ENCODE results near the gene CFLAR. TPM values are rescaled to one million over a fixed set of nuclear protein-coding genes. Genes with fewer than 3 reads are reported as not detected.

Gene CFLAR
- total and polyA plus RNA-seq, 9 of the 15 experiments (the other 6 are each of a cell fraction or from before 2014, with no cell fraction given), result 27.5 to 102 (median 54.0) TPM

GRCh38 chr2:201071479-201072200 is 44.3 kb upstream of the CFLAR start, which contains the start of the genes HYCC2 and NDUFB3 (continued):
- TF ChIP-seq TSHZ1 (CRISPR knock-in tag; IDR thresholded peaks at IDR 0.05), result no peak
- no peak for TF ChIP-seq THRAP3 (IDR thresholded peaks at IDR 0.05; ENCODE audit: borderline replicate concordance)
- no peak for TF ChIP-seq ZNF282 (CRISPR knock-in tag; IDR thresholded peaks at IDR 0.05)
- TF ChIP-seq UBTF (IDR thresholded peaks at IDR 0.05; ENCODE audit: borderline replicate concordance in 1 of 2, low read depth in 2 of 2, low read length in 2 of 2), result peak; percentile 32 to 77; a peak in 1 of 4 replicates
- no peak for TF ChIP-seq SNIP1 (IDR thresholded peaks at IDR 0.05; ENCODE audit: low read depth)
- peak; percentile 84 for TF ChIP-seq SUPT5H (IDR thresholded peaks at IDR 0.05)
- no peak for TF ChIP-seq MAFG (tag; conservative IDR thresholded peaks at IDR 0.05)
- no peak for TF ChIP-seq ZNF696 (CRISPR knock-in tag; conservative IDR thresholded peaks at IDR 0.05)
- TF ChIP-seq ZNF277 (CRISPR knock-in tag; IDR thresholded peaks at IDR 0.05; ENCODE audit: borderline replicate concordance), result no peak
- TF ChIP-seq, protein P1, sequence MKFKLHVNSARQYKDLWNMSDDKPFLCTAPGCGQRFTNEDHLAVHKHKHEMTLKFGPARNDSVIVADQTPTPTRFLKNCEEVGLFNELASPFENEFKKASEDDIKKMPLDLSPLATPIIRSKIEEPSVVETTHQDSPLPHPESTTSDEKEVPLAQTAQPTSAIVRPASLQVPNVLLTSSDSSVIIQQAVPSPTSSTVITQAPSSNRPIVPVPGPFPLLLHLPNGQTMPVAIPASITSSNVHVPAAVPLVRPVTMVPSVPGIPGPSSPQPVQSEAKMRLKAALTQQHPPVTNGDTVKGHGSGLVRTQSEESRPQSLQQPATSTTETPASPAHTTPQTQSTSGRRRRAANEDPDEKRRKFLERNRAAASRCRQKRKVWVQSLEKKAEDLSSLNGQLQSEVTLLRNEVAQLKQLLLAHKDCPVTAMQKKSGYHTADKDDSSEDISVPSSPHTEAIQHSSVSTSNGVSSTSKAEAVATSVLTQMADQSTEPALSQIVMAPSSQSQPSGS (CRISPR knock-in tag; IDR thresholded peaks at IDR 0.05), result no peak
- TF ChIP-seq, protein P2, sequence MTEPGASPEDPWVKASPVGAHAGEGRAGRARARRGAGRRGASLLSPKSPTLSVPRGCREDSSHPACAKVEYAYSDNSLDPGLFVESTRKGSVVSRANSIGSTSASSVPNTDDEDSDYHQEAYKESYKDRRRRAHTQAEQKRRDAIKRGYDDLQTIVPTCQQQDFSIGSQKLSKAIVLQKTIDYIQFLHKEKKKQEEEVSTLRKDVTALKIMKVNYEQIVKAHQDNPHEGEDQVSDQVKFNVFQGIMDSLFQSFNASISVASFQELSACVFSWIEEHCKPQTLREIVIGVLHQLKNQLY (CRISPR knock-in tag; conservative IDR thresholded peaks at IDR 0.05), result no peak
- no peak for TF ChIP-seq BCL6 (CRISPR knock-in tag; IDR thresholded peaks at IDR 0.05)
- TF ChIP-seq MCM2 (IDR thresholded peaks at IDR 0.05; ENCODE audit: low read depth), result no peak
- TF ChIP-seq ZNF778 (CRISPR knock-in tag; IDR thresholded peaks at IDR 0.05), result no peak
- TF ChIP-seq HINFP (tag; conservative IDR thresholded peaks at IDR 0.05; ENCODE audit: low read depth), result no peak
- peak; percentile 85 for TF ChIP-seq POLR2B (IDR thresholded peaks at IDR 0.05; ENCODE audit: low read depth, partially characterized antibody)
- TF ChIP-seq KDM2B (CRISPR knock-in tag; IDR thresholded peaks at IDR 0.05), result no peak

Data from K562 (cell line).